ENCODE data around the gene LMBR1L. TPM values are rescaled to one million over a fixed set of nuclear protein-coding genes. Genes with fewer than 3 reads are reported as not detected.

The LMBR1L gene
- total and polyA plus RNA-seq, 2 of the 8 experiments (the other 6 are each of a cell fraction or from before 2014, with no cell fraction given) = 36.6 to 49.6 TPM

- Histone ChIP-seq H4K8ac (ENCODE audit: extremely low read depth, insufficient read depth, low read length) (no peak overlapping the region), H4K5ac (ENCODE audit: insufficient read length, low read depth, low read length) (no peak overlapping the region), H3K27me3 (replicated peaks in 1 of 4; ENCODE audit: control insufficient read depth in 3 of 4, extremely low read depth in 1 of 4, insufficient read depth in 3 of 4, low read length in 3 of 4) (peaks cover 16 to 31% (median 30%) of the 10 kb centered on the region in 4 experiments), H3K79me2 (ENCODE audit: control insufficient read depth in 1 of 2, insufficient read depth in 2 of 2, low read length in 2 of 2) (no peaks in the 10 kb centered on the region), H2BK5ac (ENCODE audit: low read depth, low read length) (no peak overlapping the region), H4K91ac (replicated peaks; ENCODE audit: insufficient read length, low read length) (no peak overlapping the region), H2AK5ac (ENCODE audit: low read depth, low read length) (no peak overlapping the region), H2BK12ac (ENCODE audit: low read depth, low read length) (no peak overlapping the region), H3K4me2 (ENCODE audit: insufficient read depth in 1 of 2, low read depth in 2 of 2, low read length in 2 of 2) (no peak overlapping the region), H3K9ac (replicated peaks in 1 of 4; ENCODE audit: extremely low read depth in 1 of 4, low read depth in 3 of 4, low read length in 3 of 4) (no peak overlapping the region; a peak in 1 of 7 replicates), H3K14ac (ENCODE audit: insufficient read length) (no peak overlapping the region), H2AFZ (ENCODE audit: low read length) (no peak overlapping the region), H3K18ac (ENCODE audit: extremely low read depth, low read length) (no peak overlapping the region), H3K4ac (replicated peaks; ENCODE audit: insufficient read length, low read depth, low read length) (no peak overlapping the region), H3K79me1 (ENCODE audit: low read depth, low read length) (no peaks in the 10 kb centered on the region), H2BK120ac (replicated peaks; ENCODE audit: low read depth, low read length) (no peak overlapping the region), H3K9me3 (ENCODE audit: insufficient read depth in 2 of 2, low read depth in 1 of 2, low read length in 1 of 2) (no peaks in the 10 kb centered on the region), H3K23me2 (ENCODE audit: low read depth, low read length) (peaks cover 6% of the 10 kb centered on the region), H3K23ac (ENCODE audit: insufficient read length) (no peak overlapping the region), H2BK20ac (ENCODE audit: low read length) (no peak overlapping the region), H3K4me1 (replicated peaks in 1 of 4; ENCODE audit: control insufficient read depth in 3 of 4, insufficient read depth in 4 of 4, low read length in 3 of 4) (peaks cover 0 to 15% (median 9%) of the 10 kb centered on the region in 4 experiments; a peak in 5 of 7 replicates), H4K20me1 (replicated peaks in 1 of 2; ENCODE audit: control insufficient read depth in 1 of 2, insufficient read depth in 2 of 2, low read length in 2 of 2) (peaks cover 2% of the 10 kb centered on the region in 2 experiments), H2BK15ac (ENCODE audit: low read length) (0 out of 2 replicates have a peak overlapping the region, but pooled peaks have one; percentile 53), H3K4me3 (ENCODE audit: extremely low read depth in 1 of 4, insufficient read depth in 2 of 4, low read depth in 3 of 4, low read length in 4 of 4) (no peak overlapping the region), H3K56ac (replicated peaks; ENCODE audit: insufficient read length, low read depth, low read length) (no peak overlapping the region), H3K27ac (ENCODE audit: low read depth, low read length) (no peak overlapping the region), H3K36me3 (ENCODE audit: control insufficient read depth in 2 of 4, insufficient read depth in 4 of 4, low read length in 3 of 4) (peaks cover 10 to 23% (median 18%) of the 10 kb centered on the region in 4 experiments; a peak in 6 of 8 replicates)
- WGBS, 2 experiments (ENCODE audit: extremely low coverage in 1 of 2, insufficient coverage in 1 of 2, insufficient read length in 1 of 2, insufficient replicate concordance in 2 of 2, low coverage in 1 of 2, low lambda C conversion rate in 2 of 2, missing lambda C conversion rate in 1 of 2) = 88% methylated on average over 3 of the region's 3 CpGs; no CpG with 5 or more reads in 1 of the 2 experiments
- FAIRE-seq (no peak), DNase-seq (ENCODE audit: low read depth in 1 of 2, low spot score in 2 of 2) (no peak)
- no peak for TF ChIP-seq EP300 (IDR thresholded peaks at IDR 0.05; ENCODE audit: borderline replicate concordance in 1 of 2, low read depth in 2 of 2, low read length in 2 of 2)
- CTCF ChIA-PET (ENCODE audit: partially characterized antibody) = interaction anchor here (0.7 to 16.2 kb wide), 14 partner anchors 10 to 279 kb away, joined by 3 to 235 read pairs (median 6); partner anchors contain the start of genes LMBR1L, RHEBL1 and TUBA1B
- POLR2A ChIA-PET (ENCODE audit: partially characterized antibody) = interaction anchor here (1.2 to 6.4 kb wide), 5 partner anchors 8 to 64 kb away, joined by 3 to 66 read pairs (median 7); partner anchors contain the start of genes LMBR1L and TUBA1B
Measured at GRCh38 chr12:49097381-49097780, 13.3 kb downstream of the LMBR1L start.

Measured in H1 (cell line).